Measurements from ENCODE around the gene ANKMY1. TPM values are rescaled to one million over a fixed set of nuclear protein-coding genes. Genes with fewer than 3 reads are reported as not detected.

Gene ANKMY1
- total and polyA plus RNA-seq, 2 of the 13 experiments (the other 11 are each of a cell fraction or from before 2014, with no cell fraction given), result 11.7 to 18.8 TPM

DNA sequence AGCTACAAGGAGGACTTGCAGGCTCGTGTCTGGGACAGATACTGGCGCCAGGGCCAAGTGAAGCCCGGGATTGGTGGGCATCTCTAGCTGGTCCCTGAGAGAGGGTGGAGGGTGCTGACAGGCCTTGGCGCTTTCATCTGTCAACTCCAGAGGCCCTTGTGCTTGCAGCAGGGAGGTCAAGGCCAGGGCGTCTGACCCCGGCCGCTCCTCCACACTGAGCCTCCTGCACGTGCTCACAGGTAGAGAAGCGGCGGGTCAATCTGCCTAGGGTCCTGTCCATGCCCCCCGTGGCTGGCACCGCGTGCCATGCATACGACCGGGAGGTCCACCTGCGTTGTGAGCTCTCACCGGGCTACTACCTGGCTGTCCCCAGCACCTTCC is 38.3 kb upstream of the ANKMY1 start (continued):
- TF ChIP-seq, protein P1, sequence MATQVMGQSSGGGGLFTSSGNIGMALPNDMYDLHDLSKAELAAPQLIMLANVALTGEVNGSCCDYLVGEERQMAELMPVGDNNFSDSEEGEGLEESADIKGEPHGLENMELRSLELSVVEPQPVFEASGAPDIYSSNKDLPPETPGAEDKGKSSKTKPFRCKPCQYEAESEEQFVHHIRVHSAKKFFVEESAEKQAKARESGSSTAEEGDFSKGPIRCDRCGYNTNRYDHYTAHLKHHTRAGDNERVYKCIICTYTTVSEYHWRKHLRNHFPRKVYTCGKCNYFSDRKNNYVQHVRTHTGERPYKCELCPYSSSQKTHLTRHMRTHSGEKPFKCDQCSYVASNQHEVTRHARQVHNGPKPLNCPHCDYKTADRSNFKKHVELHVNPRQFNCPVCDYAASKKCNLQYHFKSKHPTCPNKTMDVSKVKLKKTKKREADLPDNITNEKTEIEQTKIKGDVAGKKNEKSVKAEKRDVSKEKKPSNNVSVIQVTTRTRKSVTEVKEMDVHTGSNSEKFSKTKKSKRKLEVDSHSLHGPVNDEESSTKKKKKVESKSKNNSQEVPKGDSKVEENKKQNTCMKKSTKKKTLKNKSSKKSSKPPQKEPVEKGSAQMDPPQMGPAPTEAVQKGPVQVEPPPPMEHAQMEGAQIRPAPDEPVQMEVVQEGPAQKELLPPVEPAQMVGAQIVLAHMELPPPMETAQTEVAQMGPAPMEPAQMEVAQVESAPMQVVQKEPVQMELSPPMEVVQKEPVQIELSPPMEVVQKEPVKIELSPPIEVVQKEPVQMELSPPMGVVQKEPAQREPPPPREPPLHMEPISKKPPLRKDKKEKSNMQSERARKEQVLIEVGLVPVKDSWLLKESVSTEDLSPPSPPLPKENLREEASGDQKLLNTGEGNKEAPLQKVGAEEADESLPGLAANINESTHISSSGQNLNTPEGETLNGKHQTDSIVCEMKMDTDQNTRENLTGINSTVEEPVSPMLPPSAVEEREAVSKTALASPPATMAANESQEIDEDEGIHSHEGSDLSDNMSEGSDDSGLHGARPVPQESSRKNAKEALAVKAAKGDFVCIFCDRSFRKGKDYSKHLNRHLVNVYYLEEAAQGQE (IDR thresholded peaks at IDR 0.05; ENCODE audit: borderline replicate concordance in 1 of 2, low read depth in 1 of 2, low read length in 2 of 2), result no peak
- TF ChIP-seq ZNF362 (CRISPR knock-in tag; IDR thresholded peaks at IDR 0.05; ENCODE audit: borderline replicate concordance) (no peak), HNRNPLL (IDR thresholded peaks at IDR 0.05; ENCODE audit: low read depth, low read length, poor library complexity, severe bottlenecking) (peak; percentile 5), CENPX (CRISPR knock-in tag; IDR thresholded peaks at IDR 0.05) (no peak), CBX5 (CRISPR knock-in tag; IDR thresholded peaks at IDR 0.05; ENCODE audit: borderline replicate concordance) (no peak), ATRX (CRISPR knock-in tag; IDR thresholded peaks at IDR 0.05; ENCODE audit: borderline replicate concordance) (no peak), GATAD1 (CRISPR knock-in tag; IDR thresholded peaks at IDR 0.05) (no peak), KLF9 (CRISPR knock-in tag; IDR thresholded peaks at IDR 0.05; ENCODE audit: low read depth) (no peak), RARA (CRISPR knock-in tag; IDR thresholded peaks at IDR 0.05) (peak; percentile 77), ZFP90 (CRISPR knock-in tag; IDR thresholded peaks at IDR 0.05; ENCODE audit: borderline replicate concordance) (no peak), NFIC (IDR thresholded peaks at IDR 0.05; ENCODE audit: low read length) (no peak), ZNF136 (CRISPR knock-in tag; IDR thresholded peaks at IDR 0.05; ENCODE audit: low read depth) (no peak), ZNF251 (CRISPR knock-in tag; IDR thresholded peaks at IDR 0.05) (no peak)
- TF ChIP-seq, protein P2, sequence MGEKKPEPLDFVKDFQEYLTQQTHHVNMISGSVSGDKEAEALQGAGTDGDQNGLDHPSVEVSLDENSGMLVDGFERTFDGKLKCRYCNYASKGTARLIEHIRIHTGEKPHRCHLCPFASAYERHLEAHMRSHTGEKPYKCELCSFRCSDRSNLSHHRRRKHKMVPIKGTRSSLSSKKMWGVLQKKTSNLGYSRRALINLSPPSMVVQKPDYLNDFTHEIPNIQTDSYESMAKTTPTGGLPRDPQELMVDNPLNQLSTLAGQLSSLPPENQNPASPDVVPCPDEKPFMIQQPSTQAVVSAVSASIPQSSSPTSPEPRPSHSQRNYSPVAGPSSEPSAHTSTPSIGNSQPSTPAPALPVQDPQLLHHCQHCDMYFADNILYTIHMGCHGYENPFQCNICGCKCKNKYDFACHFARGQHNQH (CRISPR knock-in tag; IDR thresholded peaks at IDR 0.05), result no peak
- TF ChIP-seq, protein P3, sequence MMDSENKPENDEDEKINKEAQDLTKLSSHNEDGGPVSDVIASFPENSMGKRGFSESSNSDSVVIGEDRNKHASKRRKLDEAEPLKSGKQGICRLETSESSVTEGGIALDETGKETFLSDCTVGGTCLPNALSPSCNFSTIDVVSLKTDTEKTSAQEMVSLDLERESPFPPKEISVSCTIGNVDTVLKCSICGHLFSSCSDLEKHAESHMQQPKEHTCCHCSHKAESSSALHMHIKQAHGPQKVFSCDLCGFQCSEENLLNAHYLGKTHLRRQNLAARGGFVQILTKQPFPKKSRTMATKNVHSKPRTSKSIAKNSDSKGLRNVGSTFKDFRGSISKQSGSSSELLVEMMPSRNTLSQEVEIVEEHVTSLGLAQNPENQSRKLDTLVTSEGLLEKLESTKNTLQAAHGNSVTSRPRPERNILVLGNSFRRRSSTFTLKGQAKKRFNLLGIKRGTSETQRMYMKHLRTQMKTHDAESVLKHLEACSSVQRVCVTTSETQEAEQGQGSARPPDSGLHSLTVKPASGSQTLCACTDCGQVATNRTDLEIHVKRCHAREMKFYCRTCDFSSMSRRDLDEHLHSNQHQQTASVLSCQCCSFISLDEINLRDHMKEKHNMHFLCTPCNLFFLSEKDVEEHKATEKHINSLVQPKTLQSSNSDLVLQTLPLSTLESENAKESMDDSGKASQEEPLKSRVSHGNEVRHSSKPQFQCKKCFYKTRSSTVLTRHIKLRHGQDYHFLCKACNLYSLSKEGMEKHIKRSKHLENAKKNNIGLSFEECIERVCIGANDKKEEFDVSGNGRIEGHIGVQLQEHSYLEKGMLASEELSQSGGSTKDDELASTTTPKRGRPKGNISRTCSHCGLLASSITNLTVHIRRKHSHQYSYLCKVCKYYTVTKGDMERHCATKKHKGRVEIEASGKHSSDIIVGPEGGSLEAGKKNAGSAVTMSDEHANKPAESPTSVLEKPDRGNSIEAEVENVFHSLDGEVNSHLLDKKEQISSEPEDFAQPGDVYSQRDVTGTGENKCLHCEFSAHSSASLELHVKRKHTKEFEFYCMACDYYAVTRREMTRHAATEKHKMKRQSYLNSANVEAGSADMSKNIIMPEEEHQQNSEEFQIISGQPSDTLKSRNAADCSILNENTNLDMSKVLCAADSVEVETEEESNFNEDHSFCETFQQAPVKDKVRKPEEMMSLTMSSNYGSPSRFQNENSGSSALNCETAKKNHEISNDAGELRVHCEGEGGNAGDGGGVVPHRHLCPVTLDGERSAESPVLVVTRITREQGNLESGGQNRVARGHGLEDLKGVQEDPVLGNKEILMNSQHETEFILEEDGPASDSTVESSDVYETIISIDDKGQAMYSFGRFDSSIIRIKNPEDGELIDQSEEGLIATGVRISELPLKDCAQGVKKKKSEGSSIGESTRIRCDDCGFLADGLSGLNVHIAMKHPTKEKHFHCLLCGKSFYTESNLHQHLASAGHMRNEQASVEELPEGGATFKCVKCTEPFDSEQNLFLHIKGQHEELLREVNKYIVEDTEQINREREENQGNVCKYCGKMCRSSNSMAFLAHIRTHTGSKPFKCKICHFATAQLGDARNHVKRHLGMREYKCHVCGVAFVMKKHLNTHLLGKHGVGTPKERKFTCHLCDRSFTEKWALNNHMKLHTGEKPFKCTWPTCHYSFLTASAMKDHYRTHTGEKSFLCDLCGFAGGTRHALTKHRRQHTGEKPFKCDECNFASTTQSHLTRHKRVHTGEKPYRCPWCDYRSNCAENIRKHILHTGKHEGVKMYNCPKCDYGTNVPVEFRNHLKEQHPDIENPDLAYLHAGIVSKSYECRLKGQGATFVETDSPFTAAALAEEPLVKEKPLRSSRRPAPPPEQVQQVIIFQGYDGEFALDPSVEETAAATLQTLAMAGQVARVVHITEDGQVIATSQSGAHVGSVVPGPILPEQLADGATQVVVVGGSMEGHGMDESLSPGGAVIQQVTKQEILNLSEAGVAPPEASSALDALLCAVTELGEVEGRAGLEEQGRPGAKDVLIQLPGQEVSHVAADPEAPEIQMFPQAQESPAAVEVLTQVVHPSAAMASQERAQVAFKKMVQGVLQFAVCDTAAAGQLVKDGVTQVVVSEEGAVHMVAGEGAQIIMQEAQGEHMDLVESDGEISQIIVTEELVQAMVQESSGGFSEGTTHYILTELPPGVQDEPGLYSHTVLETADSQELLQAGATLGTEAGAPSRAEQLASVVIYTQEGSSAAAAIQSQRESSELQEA (CRISPR knock-in tag; IDR thresholded peaks at IDR 0.05; ENCODE audit: not compliant biosample characterization), result no peak

Measured in HepG2 (cell line).